GM12874 (cell line): ENCODE measurements around the gene HSCB.

Experiments used
- TF ChIP-seq, protein P1 (sequence below): IDR thresholded peaks from 2 replicates; pipeline ENCODE4 v1.5.1; 2011; ENCODE audit warnings: low read depth, mild to moderate bottlenecking, control low read depth, low read length, moderate library complexity; ENCODE audit not compliant: insufficient read depth

Gene HSCB

DNA sequence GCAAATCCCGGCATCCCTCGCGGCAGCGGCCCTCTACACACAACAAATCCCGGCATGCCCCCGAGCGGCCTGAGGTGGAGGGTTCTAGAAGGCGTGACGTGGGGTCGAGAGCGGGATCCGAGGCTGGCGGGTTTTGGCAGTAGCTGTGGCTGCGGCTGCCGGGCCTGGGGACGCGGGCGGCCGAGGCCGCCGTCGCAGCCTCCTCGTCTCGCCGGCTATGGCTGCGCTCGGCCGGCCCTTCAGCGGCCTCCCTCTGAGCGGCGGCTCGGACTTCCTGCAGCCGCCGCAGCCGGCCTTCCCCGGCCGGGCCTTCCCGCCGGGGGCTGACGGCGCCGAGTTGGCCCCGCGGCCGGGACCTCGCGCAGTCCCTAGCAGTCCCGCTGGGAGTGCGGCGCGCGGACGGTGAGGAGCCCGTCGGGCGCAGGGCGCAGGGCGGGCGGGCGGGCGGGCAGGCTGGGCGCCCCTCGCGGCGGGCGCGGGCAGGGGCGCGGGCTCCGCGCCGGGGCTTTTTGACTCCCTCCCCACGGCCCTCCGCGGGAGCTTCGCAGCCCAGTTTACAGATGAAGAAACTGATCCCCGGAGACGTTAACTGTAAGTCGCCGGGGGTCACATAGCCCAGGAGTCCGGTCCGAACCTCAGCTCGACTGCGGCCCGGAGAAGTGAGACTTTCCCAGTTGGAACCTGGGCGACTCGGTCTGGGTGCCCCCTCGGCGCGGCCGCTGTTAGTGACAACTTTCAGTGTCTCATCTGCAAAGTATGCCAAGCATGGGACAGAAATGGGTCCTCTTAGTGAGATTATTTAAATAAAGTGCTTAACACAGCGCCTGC is 31.0 kb downstream of the HSCB start, which contains the start of gene CCDC117:
Gene CCDC117 (plus strand): TSS at position 63 of the 828 bp plus-strand sequence. CDS start 155 bp downstream, at position 218.
- TF ChIP-seq, protein P1, sequence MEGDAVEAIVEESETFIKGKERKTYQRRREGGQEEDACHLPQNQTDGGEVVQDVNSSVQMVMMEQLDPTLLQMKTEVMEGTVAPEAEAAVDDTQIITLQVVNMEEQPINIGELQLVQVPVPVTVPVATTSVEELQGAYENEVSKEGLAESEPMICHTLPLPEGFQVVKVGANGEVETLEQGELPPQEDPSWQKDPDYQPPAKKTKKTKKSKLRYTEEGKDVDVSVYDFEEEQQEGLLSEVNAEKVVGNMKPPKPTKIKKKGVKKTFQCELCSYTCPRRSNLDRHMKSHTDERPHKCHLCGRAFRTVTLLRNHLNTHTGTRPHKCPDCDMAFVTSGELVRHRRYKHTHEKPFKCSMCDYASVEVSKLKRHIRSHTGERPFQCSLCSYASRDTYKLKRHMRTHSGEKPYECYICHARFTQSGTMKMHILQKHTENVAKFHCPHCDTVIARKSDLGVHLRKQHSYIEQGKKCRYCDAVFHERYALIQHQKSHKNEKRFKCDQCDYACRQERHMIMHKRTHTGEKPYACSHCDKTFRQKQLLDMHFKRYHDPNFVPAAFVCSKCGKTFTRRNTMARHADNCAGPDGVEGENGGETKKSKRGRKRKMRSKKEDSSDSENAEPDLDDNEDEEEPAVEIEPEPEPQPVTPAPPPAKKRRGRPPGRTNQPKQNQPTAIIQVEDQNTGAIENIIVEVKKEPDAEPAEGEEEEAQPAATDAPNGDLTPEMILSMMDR: no peak

DNA sequence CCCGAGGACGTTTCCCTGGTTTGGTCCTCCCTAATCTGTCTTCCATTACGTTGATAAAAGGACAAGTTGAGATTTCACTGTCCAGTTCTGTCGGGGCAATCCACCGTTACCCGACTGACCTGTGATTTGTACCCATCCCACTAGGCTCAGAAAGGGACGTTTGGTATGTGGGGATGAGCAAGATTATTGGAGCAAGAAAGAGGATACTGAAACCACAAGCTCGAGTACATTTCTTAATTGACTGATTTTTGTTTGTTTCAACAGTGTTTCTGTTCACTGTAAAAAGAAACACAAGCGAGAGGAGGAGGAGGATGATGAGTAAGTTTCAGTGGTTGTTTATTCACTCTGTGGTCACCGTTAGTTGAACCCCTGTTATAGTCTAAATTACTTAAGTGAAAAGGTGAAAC is 31.6 kb downstream of the HSCB start:
- TF ChIP-seq, protein P1: no peak

DNA sequence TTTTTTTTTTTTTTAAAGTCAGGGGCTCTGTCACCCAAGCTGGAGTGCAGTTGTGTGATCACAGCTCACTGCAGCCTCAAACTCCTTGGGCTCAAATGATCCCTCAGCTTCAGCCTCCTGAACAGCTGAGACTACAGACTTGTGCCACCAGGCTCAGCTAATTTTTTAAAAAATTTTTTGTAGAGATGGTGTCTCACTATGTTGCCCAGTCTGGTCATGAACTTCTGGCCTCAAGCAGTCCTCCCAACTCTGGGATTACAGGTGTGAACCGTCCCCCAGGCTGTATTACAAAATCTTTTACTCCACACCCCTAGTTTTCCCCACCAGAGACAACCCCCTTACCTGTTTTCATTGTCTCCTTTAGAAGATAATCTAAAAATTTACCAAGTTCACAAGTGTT is 32.5 kb downstream of the HSCB start:
- TF ChIP-seq, protein P1: no peak

DNA sequence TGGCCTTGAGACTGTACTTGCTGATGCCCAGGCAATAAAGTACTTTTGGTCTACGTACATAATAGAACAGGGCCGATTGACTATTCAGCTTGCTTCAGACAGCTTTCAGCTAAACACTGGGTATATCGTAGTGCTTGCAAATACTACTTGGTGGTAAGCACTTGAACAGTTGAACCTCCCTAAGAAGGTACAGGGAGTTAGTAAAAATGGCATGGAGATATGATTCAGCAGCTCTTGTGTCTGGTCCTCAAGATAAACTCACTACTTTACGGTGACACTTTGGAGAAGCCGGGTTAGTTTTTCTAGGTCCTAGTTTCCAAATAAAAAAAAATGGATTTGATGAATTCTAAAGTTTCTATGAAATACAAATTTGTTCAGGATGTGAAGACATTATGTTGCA is 38.0 kb downstream of the HSCB start:
- TF ChIP-seq, protein P1: no peak

DNA sequence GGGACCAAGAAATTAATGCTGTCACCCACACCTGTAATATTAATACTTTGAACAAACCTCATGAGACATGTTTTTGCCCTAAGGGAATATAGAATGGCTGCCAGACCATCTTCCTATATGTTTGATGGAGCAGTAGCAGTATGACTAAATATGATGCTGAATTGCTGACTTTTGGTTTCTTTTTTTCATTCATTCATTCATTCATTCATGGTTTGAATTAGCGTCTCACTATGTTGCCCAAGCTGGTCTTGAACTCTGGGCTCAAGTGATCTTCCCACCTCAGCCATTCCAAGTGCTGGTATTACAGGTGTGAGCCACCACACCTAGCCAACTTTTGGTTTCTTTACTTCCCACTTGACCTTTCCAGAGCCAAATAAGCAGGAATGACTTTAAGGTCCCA is 38.5 kb downstream of the HSCB start:
- TF ChIP-seq, protein P1: no peak

DNA sequence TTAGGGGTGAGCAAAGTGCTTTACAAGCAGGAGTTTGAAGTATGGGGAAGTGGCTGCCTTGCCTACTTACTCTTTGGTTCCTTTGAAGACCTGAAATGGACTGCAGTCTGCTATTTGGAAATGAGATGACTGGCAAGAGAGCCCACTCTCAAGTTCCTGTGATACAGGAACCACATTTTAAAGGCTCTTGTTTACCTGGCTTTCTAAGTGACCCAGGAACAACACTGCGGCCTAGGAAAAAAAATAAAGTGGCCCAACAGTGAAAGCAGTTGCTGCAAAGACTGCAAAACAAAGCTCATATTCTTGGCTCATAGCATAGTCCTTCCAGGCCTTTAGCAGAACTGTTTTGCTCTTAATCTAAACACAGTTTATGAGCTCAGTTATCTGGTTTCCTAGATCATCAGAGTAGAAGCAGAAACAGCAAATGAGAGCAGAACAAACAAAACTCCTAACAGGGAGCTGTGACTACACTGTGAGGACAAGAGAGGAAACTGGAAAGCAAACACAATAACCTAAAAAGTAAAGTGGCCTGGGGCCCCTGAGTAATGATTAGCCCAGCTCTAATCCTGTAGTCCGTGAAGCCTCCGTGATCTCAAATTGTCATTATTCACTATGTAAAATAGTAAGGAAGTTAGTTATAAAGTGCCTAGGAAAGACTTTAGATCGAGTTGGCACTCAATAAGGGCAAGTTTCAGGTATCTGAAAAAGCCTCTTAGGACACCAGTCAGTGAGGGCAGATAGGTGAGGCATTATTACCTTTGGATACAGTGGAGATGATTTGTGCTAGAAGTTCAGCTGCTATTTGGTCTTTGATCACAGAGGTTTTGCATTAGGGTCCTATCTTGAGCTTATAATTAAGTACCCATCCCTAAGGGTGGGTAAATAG is 42.2 kb downstream of the HSCB start:
- TF ChIP-seq, protein P1: no peak

DNA sequence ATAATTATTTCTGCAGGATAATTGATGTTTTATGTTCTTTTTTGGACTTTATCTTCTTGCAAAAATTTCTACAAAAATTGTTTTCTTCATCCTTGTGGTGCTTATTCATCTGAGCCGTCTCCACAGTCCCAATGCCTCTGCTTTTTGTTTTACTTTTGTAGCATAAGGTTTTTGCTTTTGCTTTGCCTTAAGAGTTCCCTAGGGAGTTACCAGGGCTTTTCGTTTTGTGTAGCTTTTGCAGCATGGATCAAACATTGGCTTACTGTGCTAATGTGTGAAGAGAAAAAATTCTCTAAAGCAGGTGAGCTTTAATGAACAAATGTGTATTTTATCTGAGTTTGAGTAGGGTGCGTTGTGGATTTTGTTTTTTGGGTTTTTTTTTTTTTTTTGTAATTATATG is 46.8 kb downstream of the HSCB start:
- TF ChIP-seq, protein P1: no peak
